Measurements from ENCODE around the gene DCK. TPM values are rescaled to one million over a fixed set of nuclear protein-coding genes. Genes with fewer than 3 reads are reported as not detected.
A peak's percentile ranks its signal among the peaks of the same experiment; 100 is the strongest.

Gene DCK
- total and polyA plus RNA-seq, 2 donors (not counting 1 experiment from before 2014, with no cell fraction given): 34.8 to 58.2 TPM

GRCh38 chr4:70994069-70994366 is 569 bp downstream of the DCK start:
- H2AFZ ChIP-seq (ENCODE audit: insufficient read depth, low read depth, low read length, poor library complexity, severe bottlenecking): peak overlapping the region; percentile 98
- no peaks in the 10 kb centered on the region for H4K20me1 ChIP-seq (ENCODE audit: control insufficient read depth, insufficient read depth, low read length, poor library complexity, severe bottlenecking)

More at GRCh38 chr4:70994069-70994366, 569 bp downstream of the DCK start:
- peaks cover 2 to 12% of the 10 kb centered on the region in 2 experiments for H3K36me3 ChIP-seq (replicated peaks in 1 of 2; ENCODE audit: control extremely low read depth in 1 of 2, control insufficient read depth in 1 of 2, extremely low read depth in 1 of 2, insufficient read depth in 2 of 2, low read length in 1 of 2)
- peak overlapping the region; percentile 88 for H3K4me2 ChIP-seq (replicated peaks; ENCODE audit: low read depth, low read length, poor library complexity, severe bottlenecking)
- intact Hi-C loops (cut with micrococcal nuclease): loop anchor here (5.0 to 10.0 kb wide), 3 partner anchors 67 to 259 kb away; no protein-coding TSS in a partner anchor
- no peaks in the 10 kb centered on the region for H3K9me3 ChIP-seq (ENCODE audit: control extremely low read depth in 1 of 3, control insufficient read depth in 2 of 3, insufficient read depth in 1 of 3, low read length in 2 of 3)
- WGBS (ENCODE audit: insufficient coverage): 0% methylated on average over 2 of the region's 11 CpGs
- peak overlapping the region; percentile 51 to 94 for H3K27ac ChIP-seq (ENCODE audit: low read length in 2 of 2)
- peaks cover 56% of the 10 kb centered on the region for H3K4me1 Mint-ChIP-seq
- no peaks in the 10 kb centered on the region for H3K9me3 Mint-ChIP-seq (ENCODE audit: insufficient read depth)
- H3K4me3 Mint-ChIP-seq: peak overlapping the region; percentile 97
- peaks cover 43 to 44% of the 10 kb centered on the region in 2 donors for H3K4me1 ChIP-seq (ENCODE audit: control insufficient read depth in 2 of 2, insufficient read depth in 2 of 2, low read length in 2 of 2)
- H3K27me3 Mint-ChIP-seq: no peaks in the 10 kb centered on the region
- peak overlapping the region; percentile 76 for H3K9ac ChIP-seq (ENCODE audit: low read length)
- ChIA-PET POLR2A (interaction anchor here (0.6 to 5.0 kb wide), 5 partner anchors 11 to 338 kb away, joined by 3 to 43 read pairs (median 11); partner anchors contain the start of genes GRSF1 and MOB1B), CTCF (interaction anchor here (0.7 to 16.4 kb wide), 13 partner anchors 10 to 305 kb away, joined by 3 to 245 read pairs (median 4); partner anchors contain the start of genes GRSF1, MOB1B and UTP3)
- H3K27ac Mint-ChIP-seq: peak overlapping the region; percentile 96
- DNase-seq: no peak
- peak overlapping the region; percentile 85 to 99 (median 97) for H3K4me3 ChIP-seq (ENCODE audit: control extremely low read depth in 1 of 5, extremely low read depth in 1 of 5, insufficient read depth in 1 of 5, low read depth in 2 of 5, low read length in 4 of 5)
- no peaks in the 10 kb centered on the region for H3K27me3 ChIP-seq (replicated peaks in 1 of 4; ENCODE audit: control extremely low read depth in 1 of 4, control insufficient read depth in 3 of 4, insufficient read depth in 4 of 4, low read length in 3 of 4)
- ATAC-seq (ENCODE audit: low read depth): no peak
- no peak for TF ChIP-seq CTCF (IDR thresholded peaks at IDR 0.05)
- TF ChIP-seq EZH2 (IDR thresholded peaks at IDR 0.05; ENCODE audit: borderline replicate concordance, insufficient read depth, low read depth, low read length, poor library complexity, severe bottlenecking): no peak
- peaks cover 54% of the 10 kb centered on the region for H3K79me2 ChIP-seq (ENCODE audit: control insufficient read depth, insufficient read depth, low read length)
